Activated CD8-positive, alpha-beta T cell treated with anti-CD3 and anti-CD28 coated beads, Interleukin-2, amount 10 ng/mL, durations not matched to agents 7 days and 5 days (primary cell): ENCODE data around the gene BIRC6. TPM values are rescaled to one million over a fixed set of nuclear protein-coding genes. Genes with fewer than 3 reads are reported as not detected.
A peak's percentile ranks its signal among the peaks of the same experiment; 100 is the strongest.
"Not testable (repeated sequence)": the region's sequence is repeated elsewhere in the genome, so short reads cannot be mapped to it uniquely, and the experiment has no call there.

ENCODE experiments used
- ATAC-seq: fragments of 150-1000 bp; cut with Tn5 transposase; one replicate; pipeline ENCODE4 v1.10.0; 2021; ENCODE audit warnings: moderate library complexity
- CTCF ChIA-PET: fragments of 350-600 bp; sonication (Branson Sonifier 250); formaldehyde crosslinking; loops from one replicate; lab custom pipeline; 2021; ENCODE audit warnings: antibody characterized with exemption; lab: Charles Lee
- POLR2A ChIA-PET: fragments of 350-600 bp; sonication (Branson Sonifier 250); formaldehyde crosslinking; loops from one replicate; lab custom pipeline; 2021; ENCODE audit warnings: antibody characterized with exemption; lab: Charles Lee
- DNase-seq: peaks from one replicate; pipeline ENCODE4 v3.0.0-alpha.2; 2020
- H3K27ac Mint-ChIP-seq: one replicate; pipeline ENCODE4 v1.8.0; 2021; ENCODE audit warnings: mild to moderate bottlenecking, mixed read lengths
- H3K27me3 Mint-ChIP-seq: one replicate; pipeline ENCODE4 v1.8.0; 2021; ENCODE audit warnings: low read depth, mixed read lengths
- H3K36me3 Mint-ChIP-seq: one replicate; pipeline ENCODE4 v1.8.0; 2021; ENCODE audit warnings: low read depth, mixed read lengths
- H3K4me1 Mint-ChIP-seq: one replicate; pipeline ENCODE4 v1.8.0; 2021; ENCODE audit warnings: low read depth, mixed read lengths
- H3K4me3 Mint-ChIP-seq: one replicate; pipeline ENCODE4 v1.8.0; 2021; ENCODE audit warnings: mild to moderate bottlenecking, mixed read lengths
- H3K9me3 Mint-ChIP-seq: one replicate; pipeline ENCODE4 v1.8.0; 2022; ENCODE audit warnings: mixed read lengths; ENCODE audit not compliant: insufficient read depth
- total RNA-seq, 2 experiments: library from RNA; stranded (reverse); gene quantifications; one replicate each; pipeline ENCODE4 v1.2.3, GENCODE V29; 2021

The BIRC6 gene
- total RNA-seq, 2 experiments from 2014 or later = 105 to 106 TPM

DNA sequence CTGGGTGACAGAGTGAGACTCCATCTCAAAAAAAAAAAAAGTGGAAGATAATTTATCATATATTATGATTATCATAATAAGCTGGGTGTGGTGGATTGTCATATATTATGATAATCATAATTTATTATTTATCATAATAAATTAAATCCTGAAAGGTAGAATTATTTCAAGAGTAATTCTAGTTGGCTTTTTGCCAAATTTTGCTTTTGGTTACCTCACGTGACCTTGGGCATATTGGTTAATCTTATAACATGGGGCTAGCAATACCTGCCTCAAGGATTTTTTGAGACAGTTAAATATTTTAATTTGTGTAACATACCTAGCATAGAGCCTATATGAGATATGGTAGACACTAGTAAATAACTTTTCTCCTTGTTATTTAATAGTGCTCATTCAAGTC is 159.7 kb downstream of the BIRC6 start:
- Mint-ChIP-seq H3K27ac (no peak overlapping the region), H3K27me3 (no peaks in the 10 kb centered on the region), H3K4me3 (no peak overlapping the region), H3K4me1 (no peaks in the 10 kb centered on the region), H3K9me3 (no peaks in the 10 kb centered on the region), H3K36me3 (peaks cover 42% of the 10 kb centered on the region)
- ATAC-seq = no peak
- ChIA-PET CTCF (no interaction called here), POLR2A (interaction anchor here (0.6 kb wide), 2 partner anchors 70 to 736 kb away, joined by 3 read pairs; no protein-coding TSS in a partner anchor)
- DNase-seq = no peak

DNA sequence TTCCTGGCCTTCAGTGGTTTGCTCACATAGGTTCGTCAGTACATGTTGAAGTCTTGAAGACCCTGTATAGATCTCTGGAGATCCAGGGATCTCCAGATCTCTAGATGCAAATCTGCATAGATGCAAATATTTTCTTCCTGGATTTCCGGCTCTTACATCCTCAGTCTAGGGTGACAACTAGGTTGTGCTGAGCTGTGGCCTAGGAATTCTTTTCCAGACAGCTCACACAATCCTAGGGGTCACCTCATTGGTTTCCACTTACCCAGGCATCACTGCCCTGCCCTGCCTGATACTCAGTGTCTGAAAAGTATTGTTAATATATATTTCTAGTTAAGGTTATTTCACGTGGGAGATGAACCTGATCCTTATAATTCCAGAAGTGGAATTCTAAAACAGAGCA is 165.9 kb downstream of the BIRC6 start:
- POLR2A ChIA-PET = no interaction called here
- CTCF ChIA-PET = no interaction called here
- H3K4me1 Mint-ChIP-seq = no peaks in the 10 kb centered on the region
- no peaks in the 10 kb centered on the region for H3K27me3 Mint-ChIP-seq
- no peaks in the 10 kb centered on the region for H3K9me3 Mint-ChIP-seq
- peaks cover 43% of the 10 kb centered on the region for H3K36me3 Mint-ChIP-seq
- no peak overlapping the region for H3K4me3 Mint-ChIP-seq
- ATAC-seq (no peak), DNase-seq (no peak)
- H3K27ac Mint-ChIP-seq = no peak overlapping the region

DNA sequence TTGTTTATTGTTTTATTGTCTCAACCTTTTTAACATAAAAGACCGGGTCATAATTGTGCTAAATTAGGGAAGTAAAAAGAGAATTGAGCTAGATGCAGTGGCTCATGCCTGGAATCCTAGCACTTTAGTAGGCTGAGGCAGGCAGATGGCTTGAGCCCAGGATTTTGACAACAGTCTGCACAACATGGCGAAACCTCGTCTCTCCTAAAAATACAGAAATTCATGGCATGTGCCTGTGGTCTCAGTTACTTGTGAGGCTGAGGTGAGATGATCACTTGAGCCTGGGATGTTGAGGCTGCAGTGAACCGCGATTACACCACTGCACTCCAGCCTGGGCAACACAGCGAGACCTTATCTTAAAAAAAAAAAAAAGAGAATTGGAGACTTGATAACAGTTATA is 166.9 kb downstream of the BIRC6 start:
- Mint-ChIP-seq H3K4me3 (no peak overlapping the region), H3K27ac (no peak overlapping the region), H3K4me1 (no peaks in the 10 kb centered on the region), H3K9me3 (no peaks in the 10 kb centered on the region), H3K36me3 (peaks cover 40% of the 10 kb centered on the region), H3K27me3 (no peaks in the 10 kb centered on the region)
- ChIA-PET POLR2A (no interaction called here), CTCF (no interaction called here)
- ATAC-seq (no peak), DNase-seq (no peak)

DNA sequence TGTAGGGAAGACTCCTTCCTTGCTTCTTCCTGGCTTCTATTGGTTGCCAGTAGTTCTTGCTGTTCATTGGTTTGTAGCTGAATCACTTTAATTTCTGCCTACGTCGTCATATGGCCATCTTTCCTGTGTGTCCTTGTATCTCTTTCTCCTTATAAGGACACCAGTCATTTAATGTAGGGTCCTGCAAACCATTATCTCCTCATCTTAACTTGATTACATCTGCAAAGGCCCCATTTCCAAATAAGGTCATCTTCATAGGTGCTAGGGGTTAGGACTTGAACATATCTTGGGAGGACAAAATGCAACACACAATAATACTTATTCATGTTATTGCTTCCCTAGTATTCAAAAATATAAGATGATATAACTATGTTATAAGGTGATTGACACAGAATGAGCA is 175.5 kb downstream of the BIRC6 start:
- ChIA-PET POLR2A (no interaction called here), CTCF (no interaction called here)

DNA sequence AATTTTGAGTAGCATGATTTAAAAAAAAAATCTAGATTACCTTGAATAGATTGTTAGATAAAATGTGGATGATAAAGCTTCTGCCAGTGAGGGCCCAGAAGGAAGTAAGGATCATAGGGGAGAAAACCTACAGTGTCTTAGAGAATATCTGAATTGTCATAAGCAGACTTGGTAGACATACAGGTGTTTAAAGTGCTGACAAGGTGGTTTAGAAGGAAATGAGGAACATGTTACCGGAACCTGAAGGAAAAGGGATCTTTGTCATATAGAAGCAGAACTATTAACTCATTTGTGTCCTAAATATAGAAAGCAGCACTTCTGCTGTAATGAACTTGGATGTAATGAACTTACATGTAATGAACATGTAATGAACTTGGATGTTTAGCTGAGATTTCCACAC is 176.1 kb downstream of the BIRC6 start:
- ChIA-PET POLR2A (no interaction called here), CTCF (no interaction called here)
- Mint-ChIP-seq H3K9me3 (no peaks in the 10 kb centered on the region), H3K4me1 (no peaks in the 10 kb centered on the region), H3K36me3 (peaks cover 62% of the 10 kb centered on the region), H3K27ac (no peak overlapping the region), H3K4me3 (no peak overlapping the region), H3K27me3 (no peaks in the 10 kb centered on the region)
- no peak for DNase-seq
- ATAC-seq = no peak

More for the DNA sequence above, 175.5 kb downstream of the BIRC6 start:
- DNase-seq (no peak), ATAC-seq (no peak)
- no peaks in the 10 kb centered on the region for H3K4me1 Mint-ChIP-seq
- H3K9me3 Mint-ChIP-seq = no peaks in the 10 kb centered on the region
- no peak overlapping the region for H3K27ac Mint-ChIP-seq
- H3K36me3 Mint-ChIP-seq = peaks cover 65% of the 10 kb centered on the region
- H3K4me3 Mint-ChIP-seq = no peak overlapping the region
- no peaks in the 10 kb centered on the region for H3K27me3 Mint-ChIP-seq

GRCh38 chr2:32534831-32535230 is 178.0 kb downstream of the BIRC6 start:
- ATAC-seq = no peak
- CTCF ChIA-PET = no interaction called here

DNA sequence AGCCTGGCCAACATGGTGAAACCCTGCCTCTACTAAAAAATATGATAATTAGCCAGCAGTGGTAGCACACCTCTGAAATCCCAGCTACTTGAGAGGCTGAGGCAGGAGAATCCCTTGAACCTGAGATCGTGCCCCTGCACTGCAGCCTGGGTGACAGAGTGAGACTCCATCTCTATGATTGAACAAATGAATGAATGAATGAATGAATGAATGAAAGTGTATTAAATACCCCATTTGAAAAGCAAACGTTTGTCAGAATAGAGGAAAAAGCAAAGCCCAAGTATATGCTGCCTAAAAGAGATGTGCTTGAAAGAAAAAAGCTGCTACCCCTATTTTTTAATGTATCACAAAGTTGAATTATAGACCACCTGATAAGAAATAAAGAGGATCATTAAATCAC is 181.9 kb downstream of the BIRC6 start:
- ChIA-PET CTCF (no interaction called here), POLR2A (no interaction called here)
- no peak for DNase-seq
- H3K27ac Mint-ChIP-seq = no peak overlapping the region
- no peak overlapping the region for H3K4me3 Mint-ChIP-seq
- no peaks in the 10 kb centered on the region for H3K9me3 Mint-ChIP-seq
- H3K27me3 Mint-ChIP-seq = no peaks in the 10 kb centered on the region
- no peaks in the 10 kb centered on the region for H3K4me1 Mint-ChIP-seq
- no peak for ATAC-seq
- peaks cover 39% of the 10 kb centered on the region for H3K36me3 Mint-ChIP-seq

More at GRCh38 chr2:32534831-32535230, 178.0 kb downstream of the BIRC6 start:
- Mint-ChIP-seq H3K4me3 (no peak overlapping the region), H3K9me3 (no peaks in the 10 kb centered on the region), H3K4me1 (no peaks in the 10 kb centered on the region), H3K27ac (no peak overlapping the region), H3K36me3 (peaks cover 61% of the 10 kb centered on the region), H3K27me3 (no peaks in the 10 kb centered on the region)
- POLR2A ChIA-PET = no interaction called here
- no peak for DNase-seq

- H3K9me3 Mint-ChIP-seq, ATAC-seq, H3K27me3 Mint-ChIP-seq, DNase-seq, H3K4me3 Mint-ChIP-seq, CTCF ChIA-PET, H3K4me1 Mint-ChIP-seq, H3K27ac Mint-ChIP-seq, POLR2A ChIA-PET: not testable (repeated sequence)
- peaks cover 11% of the 10 kb centered on the region for H3K36me3 Mint-ChIP-seq
Measured at GRCh38 chr2:32552483-32552882, 195.7 kb downstream of the BIRC6 start.

GRCh38 chr2:32553829-32554432 is 197.1 kb downstream of the BIRC6 start:
- ATAC-seq (peak; percentile 70), DNase-seq (no peak)
- Mint-ChIP-seq H3K27ac (no peak overlapping the region), H3K4me1 (no peaks in the 10 kb centered on the region), H3K36me3 (peaks cover 12% of the 10 kb centered on the region), H3K9me3 (no peaks in the 10 kb centered on the region), H3K4me3 (no peak overlapping the region), H3K27me3 (no peaks in the 10 kb centered on the region)
- ChIA-PET POLR2A (no interaction called here), CTCF (no interaction called here)

DNA sequence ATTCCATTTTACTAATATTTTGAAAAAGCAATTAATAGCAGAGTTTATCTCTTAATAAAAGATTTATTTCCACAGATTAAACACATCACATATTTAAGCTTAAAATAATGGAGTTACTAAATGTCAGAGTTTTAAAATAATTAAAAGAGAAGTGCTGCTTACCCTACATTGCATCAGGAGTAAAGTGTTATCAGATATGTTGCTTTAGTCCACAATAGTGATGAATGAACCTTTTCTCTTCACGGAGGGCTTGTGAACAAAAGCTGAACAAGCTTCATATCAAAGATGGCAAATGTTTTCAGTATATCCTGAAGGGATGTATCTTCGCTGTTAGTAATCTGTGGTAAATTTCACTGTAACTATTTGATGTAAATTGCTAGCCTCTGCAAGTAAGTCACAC is 201.7 kb downstream of the BIRC6 start:
- no peaks in the 10 kb centered on the region for H3K9me3 Mint-ChIP-seq
- DNase-seq = no peak
- CTCF ChIA-PET = interaction anchor here (1.4 kb wide), 1 partner anchor 14 kb away, joined by 3 read pairs; no protein-coding TSS in a partner anchor
- no peaks in the 10 kb centered on the region for H3K27me3 Mint-ChIP-seq
- no peaks in the 10 kb centered on the region for H3K4me1 Mint-ChIP-seq
- H3K27ac Mint-ChIP-seq = no peak overlapping the region
- no peak overlapping the region for H3K4me3 Mint-ChIP-seq
- POLR2A ChIA-PET = no interaction called here
- peaks cover 23% of the 10 kb centered on the region for H3K36me3 Mint-ChIP-seq
- no peak for ATAC-seq

GRCh38 chr2:32559136-32559535 is 202.3 kb downstream of the BIRC6 start:
- ChIA-PET POLR2A (no interaction called here), CTCF (interaction anchor here (1.0 to 1.4 kb wide), 2 partner anchors 14 to 15 kb away, joined by 3 read pairs; no protein-coding TSS in a partner anchor)

GRCh38 chr2:32562906-32563305 is 206.1 kb downstream of the BIRC6 start:
- ChIA-PET POLR2A (no interaction called here), CTCF (no interaction called here)
- Mint-ChIP-seq H3K36me3 (peaks cover 53% of the 10 kb centered on the region), H3K9me3 (peaks cover 19% of the 10 kb centered on the region), H3K4me3 (no peak overlapping the region), H3K27me3 (no peaks in the 10 kb centered on the region), H3K4me1 (peaks cover 7% of the 10 kb centered on the region), H3K27ac (no peak overlapping the region)
- DNase-seq (no peak), ATAC-seq (no peak)

More at GRCh38 chr2:32559136-32559535, 202.3 kb downstream of the BIRC6 start:
- Mint-ChIP-seq H3K27ac (no peak overlapping the region), H3K4me1 (peaks cover 3% of the 10 kb centered on the region), H3K36me3 (peaks cover 26% of the 10 kb centered on the region), H3K9me3 (peaks cover 4% of the 10 kb centered on the region), H3K27me3 (no peaks in the 10 kb centered on the region), H3K4me3 (no peak overlapping the region)
- no peak for DNase-seq
- ATAC-seq = no peak
